ENCODE data around the gene RCBTB2.

Gene RCBTB2

GRCh38 chr13:48560657-48561337 is 27.9 kb upstream of the RCBTB2 start:
- POLR2A ChIA-PET = no interaction called here
- Histone ChIP-seq H3K4me3 (ENCODE audit: low read depth, low read length) (no peak overlapping the region), H3K27ac (ENCODE audit: extremely low read depth, low read depth, low read length) (no peak overlapping the region), H3K9me3 (ENCODE audit: control insufficient read depth, insufficient read depth, low read depth, low read length) (no peaks in the 10 kb centered on the region), H3K36me3 (ENCODE audit: control insufficient read depth in 2 of 2, insufficient read depth in 1 of 2, low read length in 2 of 2) (no peaks in the 10 kb centered on the region), H3K4me1 (ENCODE audit: control insufficient read depth, insufficient read depth, low read length) (no peaks in the 10 kb centered on the region)
- CTCF ChIA-PET = no interaction called here
- TF ChIP-seq ZBTB10 (tag by site-specific recombination; IDR thresholded peaks at IDR 0.05) (no peak), ZNF148 (tag by site-specific recombination; IDR thresholded peaks at IDR 0.05; ENCODE audit: borderline replicate concordance) (no peak), ZNF2 (tag by site-specific recombination; IDR thresholded peaks at IDR 0.05) (no peak), ZNF16 (tag by site-specific recombination; IDR thresholded peaks at IDR 0.05; ENCODE audit: low read depth) (no peak), ZNF362 (tag by site-specific recombination; IDR thresholded peaks at IDR 0.05) (no peak), ZNF184 (tag by site-specific recombination; IDR thresholded peaks at IDR 0.05) (no peak), ZBTB7A (tag by site-specific recombination; IDR thresholded peaks at IDR 0.05; ENCODE audit: low read depth) (no peak)

GRCh38 chr13:48559638-48560320 is 26.9 kb upstream of the RCBTB2 start:
- no peak overlapping the region for H3K4me3 ChIP-seq (ENCODE audit: low read depth, low read length)
- ChIA-PET CTCF (interaction anchor here (0.6 kb wide), 1 partner anchor 20 kb away, joined by 3 read pairs; no protein-coding TSS in a partner anchor), POLR2A (no interaction called here)
- no peak for TF ChIP-seq GFI1B (tag by site-specific recombination; IDR thresholded peaks at IDR 0.05)
- no peak for TF ChIP-seq ZNF2 (tag by site-specific recombination; IDR thresholded peaks at IDR 0.05)
- no peak for TF ChIP-seq KLF10 (tag by site-specific recombination; IDR thresholded peaks at IDR 0.05)
- no peak for TF ChIP-seq ZNF510 (tag by site-specific recombination; IDR thresholded peaks at IDR 0.05; ENCODE audit: insufficient replicate concordance)
- TF ChIP-seq KLF17 (tag by site-specific recombination; IDR thresholded peaks at IDR 0.05) = no peak
- TF ChIP-seq ZNF596 (tag by site-specific recombination; IDR thresholded peaks at IDR 0.05) = no peak
- TF ChIP-seq BCL11B (tag by site-specific recombination; IDR thresholded peaks at IDR 0.05; ENCODE audit: low read depth) = no peak
- TF ChIP-seq ZNF311 (tag by site-specific recombination; IDR thresholded peaks at IDR 0.05; ENCODE audit: borderline replicate concordance) = no peak
- no peak for TF ChIP-seq ZIC2 (tag by site-specific recombination; IDR thresholded peaks at IDR 0.05)
- no peak for TF ChIP-seq ZBTB20 (tag by site-specific recombination; IDR thresholded peaks at IDR 0.05)
- no peak for TF ChIP-seq ZNF423 (tag by site-specific recombination; IDR thresholded peaks at IDR 0.05)
- no peak for TF ChIP-seq MYNN (tag by site-specific recombination; IDR thresholded peaks at IDR 0.05; ENCODE audit: borderline replicate concordance)
- TF ChIP-seq BCL11A (tag by site-specific recombination; IDR thresholded peaks at IDR 0.05; ENCODE audit: low read depth) = no peak
- no peak for TF ChIP-seq ZNF221 (tag by site-specific recombination; IDR thresholded peaks at IDR 0.05; ENCODE audit: borderline replicate concordance)
- TF ChIP-seq ZNF214 (tag by site-specific recombination; IDR thresholded peaks at IDR 0.05; ENCODE audit: borderline replicate concordance) = no peak
- no peaks in the 10 kb centered on the region for H3K4me1 ChIP-seq (ENCODE audit: control insufficient read depth, insufficient read depth, low read length)
- H3K36me3 ChIP-seq (ENCODE audit: control insufficient read depth in 2 of 2, insufficient read depth in 1 of 2, low read length in 2 of 2) = no peaks in the 10 kb centered on the region
- no peaks in the 10 kb centered on the region for H3K9me3 ChIP-seq (ENCODE audit: control insufficient read depth, insufficient read depth, low read depth, low read length)
- no peak overlapping the region for H3K27ac ChIP-seq (ENCODE audit: extremely low read depth, low read depth, low read length)
